SU-DHL-6 (cell line): ENCODE measurements around the gene LPGAT1.

Experiments
- H2AFZ ChIP-seq: fragments of 200-600 bp; sonication (generic); 2 replicates; pipeline ENCODE4 v1.6.1; 2014; ENCODE audit warnings: low read depth, mild to moderate bottlenecking, moderate library complexity, mixed read lengths, antibody characterized with exemption, low read length; ENCODE audit not compliant: severe bottlenecking
- H3F3A ChIP-seq: fragments of 200-600 bp; shearing (Covaris generic); 2 replicates; pipeline ENCODE4 v1.6.0; 2016; ENCODE audit warnings: antibody characterized with exemption, mild to moderate bottlenecking; ENCODE audit not compliant: insufficient read depth
- H3K27ac ChIP-seq: fragments of 200-600 bp; sonication (generic); 2 replicates; pipeline ENCODE4 v1.5.1; 2016; ENCODE audit warnings: low read depth, mild to moderate bottlenecking, low read length, moderate library complexity, mixed read lengths
- H3K27me3 ChIP-seq: fragments of 200-600 bp; sonication (generic), shearing (Covaris generic); 2 replicates; pipeline ENCODE4 v1.6.0; 2014; ENCODE audit warnings: mild to moderate bottlenecking, low read length
- H3K36me3 ChIP-seq: fragments of 200-600 bp; sonication (generic); 2 replicates; pipeline ENCODE4 v1.6.1; 2014; ENCODE audit warnings: mild to moderate bottlenecking, low read length, mixed read lengths
- H3K4me2 ChIP-seq: fragments of 300-600, 200-600 bp; shearing (Covaris generic), sonication (generic); 2 replicates; pipeline ENCODE4 v1.6.0; 2014; ENCODE audit warnings: low read length, low read depth, mild to moderate bottlenecking; ENCODE audit not compliant: poor library complexity, severe bottlenecking
- H3K4me3 ChIP-seq: fragments of 200-600 bp; sonication (generic); 2 replicates; pipeline ENCODE4 v1.5.1; 2014; ENCODE audit warnings: antibody characterized with exemption, low read length, mild to moderate bottlenecking, mixed read lengths; ENCODE audit not compliant: insufficient read depth, poor library complexity, severe bottlenecking
- H3K79me2 ChIP-seq: fragments of 200-600 bp; sonication (generic); 2 replicates; pipeline ENCODE4 v1.6.1; 2014; ENCODE audit warnings: mild to moderate bottlenecking, low read length, moderate library complexity; ENCODE audit not compliant: insufficient read depth
- H3K9ac ChIP-seq: fragments of 200-600 bp; sonication (generic); 2 replicates; pipeline ENCODE4 v1.7.0; 2014; ENCODE audit warnings: mild to moderate bottlenecking, low read length
- H3K9me2 ChIP-seq: fragments of 200-600 bp; sonication (generic); replicated peaks from 2 replicates; pipeline ENCODE4 v1.6.1; 2014; ENCODE audit warnings: low read length; ENCODE audit not compliant: insufficient read depth
- H3K9me3 ChIP-seq: fragments of 200-600 bp; sonication (generic); 2 replicates; pipeline ENCODE4 v1.6.1; 2014; ENCODE audit warnings: low read length, mixed read lengths; ENCODE audit not compliant: insufficient read depth
- H4K20me1 ChIP-seq: fragments of 200-600 bp; sonication (generic); 2 replicates; pipeline ENCODE4 v1.6.1; 2014; ENCODE audit warnings: low read depth, mild to moderate bottlenecking, antibody characterized with exemption, low read length, moderate library complexity, mixed read lengths
- CTCF ChIP-seq: fragments of 200-600 bp; sonication (generic); IDR thresholded peaks from one replicate; pipeline ENCODE4 v1.5.1; 2017; ENCODE audit warnings: antibody characterized with exemption, mild to moderate bottlenecking, low read length, moderate library complexity; ENCODE audit not compliant: insufficient read depth, poor library complexity, severe bottlenecking
- EZH2phosphoT487 ChIP-seq: fragments of 200-600 bp; sonication (generic), shearing (Covaris generic); conservative IDR thresholded peaks from 2 replicates; pipeline ENCODE4 v1.6.1; 2018; ENCODE audit warnings: mild to moderate bottlenecking, antibody characterized with exemption, low read length, moderate library complexity, mixed read lengths

The LPGAT1 gene

GRCh38 chr1:211830328-211831142 is at the start of gene LPGAT1:
Gene LPGAT1, minus strand, starts transcription at chr1:211830763. Its CDS starts 1,467 bp downstream, at chr1:211829296.
- Histone ChIP-seq H3K36me3 (no peaks in the 10 kb centered on the region), H3K79me2 (no peaks in the 10 kb centered on the region), H3F3A (peaks cover 12% of the 10 kb centered on the region; the same call in 1 of the 2 replicates), H3K4me3 (peak within 1 kb of the TSS; percentile 65), H3K4me2 (peak within 1 kb of the TSS; percentile 71), H4K20me1 (no peaks in the 10 kb centered on the region), H3K9me3 (no peaks in the 10 kb centered on the region), H3K27me3 (no peaks in the 10 kb centered on the region), H3K9ac (peak within 1 kb of the TSS; percentile 71), H3K9me2 (no peaks in the 10 kb centered on the region), H2AFZ (peak within 1 kb of the TSS; percentile 92), H3K27ac (peak within 1 kb of the TSS; percentile 47; the same call in 1 of the 2 replicates)
- peak; percentile 47 for TF ChIP-seq CTCF
- TF ChIP-seq EZH2phosphoT487: no peak

- Histone ChIP-seq H4K20me1 (no peaks in the 10 kb centered on the region), H3K36me3 (no peaks in the 10 kb centered on the region), H3K27me3 (no peaks in the 10 kb centered on the region), H3K79me2 (no peaks in the 10 kb centered on the region), H3K4me3 (no peak overlapping the region), H3K9me3 (no peaks in the 10 kb centered on the region), H3F3A (no peaks in the 10 kb centered on the region), H3K27ac (no peak overlapping the region), H3K9ac (no peak overlapping the region), H2AFZ (no peak overlapping the region), H3K4me2 (no peak overlapping the region), H3K9me2 (no peaks in the 10 kb centered on the region)
- TF ChIP-seq EZH2phosphoT487 (no peak), CTCF (no peak)
Measured at GRCh38 chr1:211879475-211879874, 48.9 kb upstream of the LPGAT1 start.

- H3K79me2 ChIP-seq: no peaks in the 10 kb centered on the region
- H3K4me2 ChIP-seq: no peak overlapping the region
- H3K9me2 ChIP-seq: no peaks in the 10 kb centered on the region
- no peaks in the 10 kb centered on the region for H3K36me3 ChIP-seq
- H3K27me3 ChIP-seq: no peaks in the 10 kb centered on the region
- H3F3A ChIP-seq: no peaks in the 10 kb centered on the region
- H3K9me3 ChIP-seq: no peaks in the 10 kb centered on the region
- no peak overlapping the region for H3K4me3 ChIP-seq
- H2AFZ ChIP-seq: no peak overlapping the region
- TF ChIP-seq CTCF (no peak), EZH2phosphoT487 (no peak)
- no peaks in the 10 kb centered on the region for H4K20me1 ChIP-seq
- no peak overlapping the region for H3K27ac ChIP-seq
- H3K9ac ChIP-seq: no peak overlapping the region
Measured at GRCh38 chr1:211876851-211877590, 46.5 kb upstream of the LPGAT1 start.
